Brain pericyte (primary cell): Measurements from ENCODE around the gene TOM1L2.
"Not testable (repeated sequence)": the region's sequence is repeated elsewhere in the genome, so short reads cannot be mapped to it uniquely, and the experiment has no call there.

Experiments used
- DNase-seq: peaks from one replicate; pipeline ENCODE4 v3.0.0-alpha.2; 2012; ENCODE audit warnings: low read depth, low spot score

TOM1L2 gene

GRCh38 chr17:17972126-17972951 is at the start of gene TOM1L2, which contains the start of gene DRC3:
Gene TOM1L2 (minus strand): TSS chr17:17972400. CDS start chr17:17972313, 87 bp downstream.
Gene DRC3 (plus strand): TSS chr17:17972862. CDS start chr17:17977599, 4,737 bp downstream.
- DNase-seq, result peak; percentile 100

GRCh38 chr17:18021372-18021771 is 49.2 kb upstream of the TOM1L2 start:
- DNase-seq, result no peak

GRCh38 chr17:18020971-18021370 is 48.8 kb upstream of the TOM1L2 start:
- no peak for DNase-seq

GRCh38 chr17:18019838-18020154 is 47.6 kb upstream of the TOM1L2 start:
- DNase-seq, result no peak

GRCh38 chr17:18018411-18018921 is 46.3 kb upstream of the TOM1L2 start:
- DNase-seq, result no peak

- DNase-seq, result no peak
Measured at GRCh38 chr17:18017958-18018357, 45.8 kb upstream of the TOM1L2 start.

- no peak for DNase-seq
Measured at GRCh38 chr17:18016426-18016825, 44.2 kb upstream of the TOM1L2 start.

GRCh38 chr17:18015593-18015992 is 43.4 kb upstream of the TOM1L2 start:
- no peak for DNase-seq

- DNase-seq, result no peak
Measured at GRCh38 chr17:18014006-18014405, 41.8 kb upstream of the TOM1L2 start.

GRCh38 chr17:18011286-18011685 is 39.1 kb upstream of the TOM1L2 start:
- DNase-seq, result no peak

GRCh38 chr17:18009609-18010420 is 37.6 kb upstream of the TOM1L2 start:
- no peak for DNase-seq

GRCh38 chr17:18008496-18009268 is 36.5 kb upstream of the TOM1L2 start:
- no peak for DNase-seq

- no peak for DNase-seq
Measured at GRCh38 chr17:18006495-18007239, 34.5 kb upstream of the TOM1L2 start.

- DNase-seq, result no peak
Measured at GRCh38 chr17:18005496-18005895, 33.3 kb upstream of the TOM1L2 start.

- DNase-seq, result no peak
Measured at GRCh38 chr17:18004884-18005305, 32.7 kb upstream of the TOM1L2 start.

- no peak for DNase-seq
Measured at GRCh38 chr17:18004345-18004744, 32.1 kb upstream of the TOM1L2 start.

GRCh38 chr17:18002171-18002570 is 30.0 kb upstream of the TOM1L2 start:
- no peak for DNase-seq

- DNase-seq, result no peak
Measured at GRCh38 chr17:18000030-18000408, 27.8 kb upstream of the TOM1L2 start.

- DNase-seq, result no peak
Measured at GRCh38 chr17:17999364-18000029, 27.3 kb upstream of the TOM1L2 start.

- DNase-seq, result no peak
Measured at GRCh38 chr17:17998934-17999333, 26.7 kb upstream of the TOM1L2 start.

GRCh38 chr17:17995887-17996286 is 23.7 kb upstream of the TOM1L2 start:
- not testable (repeated sequence) for DNase-seq
